ENCODE results near the gene CCDC157. TPM values are rescaled to one million over a fixed set of nuclear protein-coding genes. Genes with fewer than 3 reads are reported as not detected.
"Not testable (repeated sequence)": the region's sequence is repeated elsewhere in the genome, so short reads cannot be mapped to it uniquely, and the experiment has no call there.

Gene CCDC157
- total RNA-seq, 1 experiment from 2014 or later, result 3.5 TPM

DNA sequence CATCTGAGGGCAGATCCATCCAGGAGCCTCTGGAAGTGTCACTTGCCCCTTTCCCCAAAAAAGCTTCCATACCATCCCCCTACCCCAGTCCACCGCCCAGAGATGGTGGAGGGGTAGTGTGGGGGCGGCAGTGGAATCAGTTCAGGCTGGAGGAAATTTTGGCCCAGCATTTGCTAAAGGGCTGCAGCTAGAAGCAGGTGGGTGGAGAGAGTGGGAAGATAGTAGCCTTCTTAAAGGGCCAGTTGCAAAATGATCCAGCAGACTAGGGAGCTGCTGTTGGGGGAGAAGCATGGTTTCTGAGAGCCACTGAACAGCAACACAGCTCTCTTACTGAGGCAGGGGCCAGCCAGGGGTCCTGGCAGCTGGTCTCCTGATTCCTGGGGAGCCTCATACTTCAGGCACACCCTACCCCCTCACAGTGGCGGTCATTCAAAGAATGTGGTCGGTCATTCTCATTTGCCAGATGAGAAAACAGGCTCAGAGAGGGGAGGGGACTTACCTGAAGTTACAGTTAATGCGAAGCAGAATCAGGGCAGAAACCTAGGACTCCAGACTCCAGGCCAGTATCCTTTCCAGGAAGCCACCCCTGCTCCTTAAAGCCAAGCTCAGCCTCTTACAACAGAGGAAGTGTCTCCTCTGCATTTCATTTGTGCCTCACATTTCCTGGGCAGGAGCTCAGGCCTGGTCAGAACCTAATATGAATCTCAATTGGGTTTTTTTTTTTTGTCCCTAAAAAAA, 45.4 kb downstream of the CCDC157 start:
- H3K79me2 ChIP-seq (ENCODE audit: low read length), result peaks cover 24% of the 10 kb centered on the region
- no peak for TF ChIP-seq EZH2 (IDR thresholded peaks at IDR 0.05; ENCODE audit: low read length, unreplicated experiment)
- TF ChIP-seq EZH2phosphoT487 (IDR thresholded peaks at IDR 0.05; ENCODE audit: borderline replicate concordance, low read length), result no peak
- TF ChIP-seq, protein P1, sequence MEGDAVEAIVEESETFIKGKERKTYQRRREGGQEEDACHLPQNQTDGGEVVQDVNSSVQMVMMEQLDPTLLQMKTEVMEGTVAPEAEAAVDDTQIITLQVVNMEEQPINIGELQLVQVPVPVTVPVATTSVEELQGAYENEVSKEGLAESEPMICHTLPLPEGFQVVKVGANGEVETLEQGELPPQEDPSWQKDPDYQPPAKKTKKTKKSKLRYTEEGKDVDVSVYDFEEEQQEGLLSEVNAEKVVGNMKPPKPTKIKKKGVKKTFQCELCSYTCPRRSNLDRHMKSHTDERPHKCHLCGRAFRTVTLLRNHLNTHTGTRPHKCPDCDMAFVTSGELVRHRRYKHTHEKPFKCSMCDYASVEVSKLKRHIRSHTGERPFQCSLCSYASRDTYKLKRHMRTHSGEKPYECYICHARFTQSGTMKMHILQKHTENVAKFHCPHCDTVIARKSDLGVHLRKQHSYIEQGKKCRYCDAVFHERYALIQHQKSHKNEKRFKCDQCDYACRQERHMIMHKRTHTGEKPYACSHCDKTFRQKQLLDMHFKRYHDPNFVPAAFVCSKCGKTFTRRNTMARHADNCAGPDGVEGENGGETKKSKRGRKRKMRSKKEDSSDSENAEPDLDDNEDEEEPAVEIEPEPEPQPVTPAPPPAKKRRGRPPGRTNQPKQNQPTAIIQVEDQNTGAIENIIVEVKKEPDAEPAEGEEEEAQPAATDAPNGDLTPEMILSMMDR (conservative IDR thresholded peaks at IDR 0.05; ENCODE audit: low read depth, low read length), result no peak
- DNase-seq, result no peak
- no peaks in the 10 kb centered on the region for H3K9me2 ChIP-seq (replicated peaks; ENCODE audit: low read length)
- no peaks in the 10 kb centered on the region for H3K36me3 ChIP-seq (ENCODE audit: low read depth, low read length)
- H3K4me3 ChIP-seq (ENCODE audit: low read length), result no peak overlapping the region
- no peaks in the 10 kb centered on the region for H3K9me3 ChIP-seq (ENCODE audit: low read length)
- H3K27me3 ChIP-seq (ENCODE audit: low read length), result no peaks in the 10 kb centered on the region
- no peak overlapping the region for H2AFZ ChIP-seq (ENCODE audit: low read length)
- no TSS peak for BruUV-seq (replicated peaks)
- H3K4me1 ChIP-seq (ENCODE audit: insufficient read depth, low read length), result peaks cover 8% of the 10 kb centered on the region
- no peak overlapping the region for H3K4me2 ChIP-seq (ENCODE audit: low read length)
- ATAC-seq, result no peak
- ChIA-PET POLR2A (ENCODE audit: unreplicated experiment) (interaction anchor here (0.6 to 0.7 kb wide), 2 partner anchors 19 to 849 kb away, joined by 4 to 8 read pairs; no protein-coding TSS in a partner anchor), CTCF (no interaction called here)
- H3K9ac ChIP-seq (ENCODE audit: low read length), result no peak overlapping the region
- no peaks in the 10 kb centered on the region for H3F3A ChIP-seq (ENCODE audit: low read length, unreplicated experiment)
- intact Hi-C loops (cut with micrococcal nuclease), result no loop called here
- peaks cover 6% of the 10 kb centered on the region; the same call in 1 of the 2 replicates for H4K20me1 ChIP-seq (ENCODE audit: low read length)
- no peak overlapping the region for H3K27ac ChIP-seq (ENCODE audit: low read length)

DNA sequence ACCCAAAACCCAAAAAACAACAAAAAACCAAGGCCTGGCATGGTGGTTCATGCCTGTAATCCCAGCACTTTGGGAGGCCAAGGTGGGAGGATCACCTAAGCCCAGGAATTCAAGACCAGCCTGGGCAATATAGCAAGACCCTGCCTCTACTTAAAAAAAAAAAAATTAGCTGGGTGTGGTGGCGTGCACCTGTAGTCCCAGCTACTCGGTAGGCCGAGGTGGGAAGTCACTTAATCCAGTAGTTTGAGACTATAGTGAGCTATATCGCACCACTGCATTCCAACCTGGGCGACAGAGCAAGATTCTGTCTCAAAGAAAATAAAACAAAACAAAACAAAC, 45.9 kb downstream of the CCDC157 start:
- BruUV-seq (replicated peaks); H3K4me3 ChIP-seq (ENCODE audit: low read length); H2AFZ ChIP-seq (ENCODE audit: low read length); H3K9ac ChIP-seq (ENCODE audit: low read length); H3K9me3 ChIP-seq (ENCODE audit: low read length); DNase-seq; intact Hi-C loops (cut with micrococcal nuclease); ATAC-seq; H3K4me1 ChIP-seq (ENCODE audit: insufficient read depth, low read length); H3K27me3 ChIP-seq (ENCODE audit: low read length); H3K27ac ChIP-seq (ENCODE audit: low read length); H3F3A ChIP-seq (ENCODE audit: low read length, unreplicated experiment); H3K36me3 ChIP-seq (ENCODE audit: low read depth, low read length); H3K9me2 ChIP-seq (replicated peaks; ENCODE audit: low read length); CTCF ChIA-PET; H4K20me1 ChIP-seq (ENCODE audit: low read length); H3K4me2 ChIP-seq (ENCODE audit: low read length): not testable (repeated sequence)
- POLR2A ChIA-PET (ENCODE audit: unreplicated experiment), result interaction anchor here (0.6 kb wide), 1 partner anchor 849 kb away, joined by 4 read pairs; no protein-coding TSS in a partner anchor
- H3K79me2 ChIP-seq (ENCODE audit: low read length), result peaks cover 18% of the 10 kb centered on the region

DNA sequence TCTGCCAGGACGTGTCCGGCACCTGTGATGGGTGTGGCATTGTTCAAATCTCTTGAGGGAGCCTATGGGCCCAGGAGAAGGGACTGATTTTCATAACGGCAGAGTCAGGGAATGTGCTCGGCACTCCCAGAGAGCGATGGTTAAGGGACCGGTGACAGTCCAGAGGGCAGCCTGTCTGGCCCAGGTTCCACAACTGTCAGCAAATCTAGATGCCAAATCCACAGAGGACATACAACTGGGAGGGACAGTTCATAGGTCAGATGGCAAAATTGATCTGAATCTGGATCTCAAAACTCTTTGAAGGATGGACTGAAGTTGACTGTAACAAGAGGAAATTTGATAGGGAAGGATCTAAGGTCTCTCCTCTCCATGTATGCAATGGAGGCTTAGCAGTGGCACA, 47.5 kb downstream of the CCDC157 start:
- Histone ChIP-seq H3K4me3 (ENCODE audit: low read length) (no peak overlapping the region), H3K27me3 (ENCODE audit: low read length) (no peaks in the 10 kb centered on the region), H3K36me3 (ENCODE audit: low read depth, low read length) (peaks cover 2% of the 10 kb centered on the region; the same call in 1 of the 2 replicates), H3K9me2 (replicated peaks; ENCODE audit: low read length) (no peaks in the 10 kb centered on the region), H3K9ac (ENCODE audit: low read length) (no peak overlapping the region), H2AFZ (ENCODE audit: low read length) (no peak overlapping the region), H3K4me1 (ENCODE audit: insufficient read depth, low read length) (peaks cover 14% of the 10 kb centered on the region), H3K79me2 (ENCODE audit: low read length) (0 out of 2 replicates have a peak, but pooled peaks cover 3% of the 10 kb centered on the region), H3K4me2 (ENCODE audit: low read length) (no peak overlapping the region), H3K9me3 (ENCODE audit: low read length) (no peaks in the 10 kb centered on the region), H3F3A (ENCODE audit: low read length, unreplicated experiment) (no peaks in the 10 kb centered on the region), H4K20me1 (ENCODE audit: low read length) (no peaks in the 10 kb centered on the region), H3K27ac (ENCODE audit: low read length) (no peak overlapping the region)
- intact Hi-C loops (cut with micrococcal nuclease), result no loop called here
- TF ChIP-seq EZH2phosphoT487 (IDR thresholded peaks at IDR 0.05; ENCODE audit: borderline replicate concordance, low read length) (no peak), EZH2 (IDR thresholded peaks at IDR 0.05; ENCODE audit: low read length, unreplicated experiment) (no peak)
- TF ChIP-seq, protein P1 (conservative IDR thresholded peaks at IDR 0.05; ENCODE audit: low read depth, low read length), result no peak
- ChIA-PET CTCF (interaction anchor here (0.5 kb wide), 1 partner anchor 9 kb away, joined by 3 read pairs; no protein-coding TSS in a partner anchor), POLR2A (ENCODE audit: unreplicated experiment) (no interaction called here)
- ATAC-seq, result no peak
- DNase-seq, result no peak
- no TSS peak for BruUV-seq (replicated peaks)

Data from PC-3 (cell line).